ENCODE data around the gene ZNF276. TPM values are rescaled to one million over a fixed set of nuclear protein-coding genes. Genes with fewer than 3 reads are reported as not detected.
"Not testable (repeated sequence)": the region's sequence is repeated elsewhere in the genome, so short reads cannot be mapped to it uniquely, and the experiment has no call there.

ZNF276 gene
- polyA plus RNA-seq, 4 donors: 20.9 to 39.6 (median 29.8) TPM

DNA sequence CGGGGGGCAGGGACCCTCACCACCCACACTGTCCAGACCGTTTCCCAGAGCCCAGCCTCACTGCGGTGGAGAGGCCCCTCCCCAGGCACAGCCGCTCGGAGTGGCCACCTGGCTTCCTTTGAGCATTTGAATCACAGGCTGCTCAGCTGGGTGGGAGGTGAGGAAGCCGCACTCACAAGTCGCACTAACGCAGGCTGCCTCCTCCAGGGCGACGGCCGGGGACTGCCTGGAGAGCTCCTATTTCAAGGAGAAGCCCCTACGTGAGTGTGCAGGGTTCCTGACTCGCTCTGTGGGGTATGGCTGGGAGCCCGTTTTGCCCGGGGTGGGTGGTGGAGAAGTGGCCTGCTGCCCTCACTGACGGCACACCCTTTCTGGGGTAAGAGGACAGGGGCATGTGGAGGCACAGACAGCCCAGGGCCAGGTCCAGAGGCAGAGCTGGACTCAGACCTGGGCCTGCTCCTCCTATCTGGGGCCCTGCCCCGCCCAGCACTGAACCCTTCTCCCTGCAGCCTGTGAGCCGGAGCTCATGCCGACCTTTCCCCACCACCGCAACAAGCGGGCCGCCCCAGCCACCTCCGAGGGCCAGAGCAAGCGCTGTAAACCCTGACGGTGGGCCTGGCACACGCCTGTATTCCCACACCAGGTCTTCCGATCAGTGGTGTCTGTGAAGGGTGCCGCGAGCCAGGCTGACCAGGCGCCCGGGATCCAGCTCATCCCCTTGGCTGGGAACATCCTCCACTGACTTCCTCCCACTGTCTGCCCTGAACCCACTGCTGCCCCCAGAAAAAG is 26.1 kb upstream of the ZNF276 start:
- DNase-seq (ENCODE audit: low read depth in 4 of 4, low spot score in 2 of 4): no peak

DNA sequence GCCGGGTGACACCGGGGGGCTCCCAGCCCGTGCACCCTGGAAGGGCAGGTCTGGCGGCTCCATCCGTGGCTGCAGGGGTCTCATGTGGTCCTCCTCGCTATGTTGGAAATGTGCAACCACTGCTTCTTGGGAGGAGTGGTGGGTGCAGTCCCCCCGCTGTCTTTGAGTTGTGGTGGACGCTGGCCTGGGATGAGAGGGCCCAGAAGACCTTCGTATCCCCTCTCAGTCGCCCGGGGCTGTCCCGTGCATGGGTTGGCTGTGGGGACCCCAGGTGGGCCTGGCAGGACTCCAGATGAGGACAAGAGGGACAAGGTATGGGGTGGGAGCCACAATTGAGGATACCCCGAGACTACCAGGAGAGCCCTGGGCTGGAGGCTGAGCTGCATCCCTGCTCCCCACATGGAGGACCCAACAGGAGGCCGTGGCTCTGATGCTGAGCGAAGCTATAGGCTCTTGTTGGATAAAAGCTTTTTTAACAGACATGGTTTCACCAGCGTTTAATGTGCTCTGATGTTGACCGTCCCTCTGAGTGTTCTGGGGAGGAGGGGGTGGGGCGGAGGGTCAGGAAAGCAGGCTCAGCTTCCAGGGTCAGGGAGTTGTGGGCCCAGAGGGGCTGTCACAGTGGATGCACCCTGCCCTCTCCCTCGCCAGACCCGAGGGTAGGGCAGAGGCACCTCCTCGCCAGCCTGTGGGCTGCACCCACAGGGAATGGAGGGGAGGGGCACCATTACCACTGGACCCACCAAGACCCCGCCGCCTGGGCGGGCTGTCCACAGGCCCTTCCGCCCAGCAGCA is 25.3 kb upstream of the ZNF276 start:
- no peak for DNase-seq (ENCODE audit: low read depth in 4 of 4, low spot score in 2 of 4)

DNA sequence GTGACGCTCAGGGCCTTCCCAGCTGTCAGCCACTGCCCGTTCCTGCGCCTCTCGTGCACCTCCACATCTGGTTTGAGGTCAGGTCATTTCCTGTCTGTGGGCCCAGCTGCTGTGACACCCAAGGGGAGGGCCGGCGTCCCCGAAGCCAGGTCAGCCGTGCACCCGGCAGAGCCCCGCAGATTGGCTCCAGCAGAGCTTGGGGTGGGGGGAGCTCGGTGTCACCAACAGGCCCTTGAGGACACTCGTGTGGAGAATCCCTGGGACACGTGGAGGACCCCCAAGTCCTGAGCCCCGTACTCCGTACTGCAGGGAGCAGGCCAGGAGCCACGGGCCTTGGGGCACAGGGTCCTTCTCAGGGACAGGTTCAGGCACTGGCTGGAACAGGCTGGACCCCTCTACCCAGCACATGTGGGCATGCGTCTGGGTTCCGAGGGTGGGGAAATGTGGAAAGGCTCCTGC is 24.6 kb upstream of the ZNF276 start:
- DNase-seq (ENCODE audit: low read depth in 4 of 4, low spot score in 2 of 4): no peak

DNA sequence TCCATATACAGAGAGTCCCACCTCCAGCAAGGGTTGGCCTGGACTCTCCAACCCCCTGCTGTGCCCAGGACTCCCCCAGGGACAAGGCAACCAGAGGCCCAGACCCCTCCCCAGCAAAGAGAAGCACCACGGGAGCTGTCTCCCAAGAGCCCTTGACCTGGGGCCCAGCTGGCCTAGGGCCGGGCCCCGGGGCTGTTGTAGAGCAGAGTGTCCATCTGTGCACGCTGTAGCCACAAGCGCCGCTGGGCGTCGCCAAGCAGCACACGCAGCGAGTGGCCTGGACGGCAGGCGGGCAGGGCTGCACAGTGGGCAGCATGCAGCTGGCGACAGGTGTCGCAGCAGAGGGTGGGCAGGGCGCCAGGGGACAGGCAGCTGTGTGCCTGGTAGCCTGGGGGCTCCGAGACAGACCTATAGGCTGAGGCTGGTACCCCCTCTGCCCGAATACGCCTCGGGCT is 24.1 kb upstream of the ZNF276 start:
- DNase-seq (ENCODE audit: low read depth in 4 of 4, low spot score in 2 of 4): no peak

DNA sequence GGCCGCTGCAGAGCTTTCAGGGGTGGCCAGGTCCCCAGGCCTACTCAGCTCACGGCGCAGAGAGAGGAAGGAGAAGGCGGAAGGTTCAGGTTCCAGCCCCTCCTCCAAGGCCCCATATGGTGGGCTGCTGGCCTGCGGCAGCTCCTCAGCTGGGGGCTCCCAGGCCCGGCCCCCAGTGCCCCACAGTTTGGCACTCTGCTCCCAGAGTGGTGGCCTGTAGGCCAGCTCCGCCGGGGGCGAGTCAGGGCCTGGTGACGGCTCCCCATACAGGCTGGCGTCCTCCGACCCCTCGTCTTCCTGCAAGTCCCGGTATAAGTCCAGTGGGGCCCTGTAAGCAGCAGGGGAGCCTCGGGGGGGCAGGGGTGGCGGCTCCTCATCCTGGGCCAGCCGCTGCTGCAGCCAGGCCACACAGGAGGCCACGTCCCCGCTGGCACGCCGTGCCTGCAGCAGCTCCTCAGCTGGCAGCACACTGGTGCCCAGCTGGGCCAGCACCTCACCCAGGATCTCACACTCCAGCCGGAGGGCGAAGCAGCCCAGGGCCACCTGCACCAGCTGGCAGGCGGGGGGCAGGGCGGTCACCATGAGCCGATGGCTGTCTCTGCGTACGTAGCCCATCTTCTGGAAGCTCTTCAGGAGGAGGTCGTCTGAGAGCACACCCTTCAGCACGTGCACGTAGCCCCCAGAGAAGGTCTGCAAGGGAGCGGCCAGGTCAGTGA is 23.6 kb upstream of the ZNF276 start:
- no peak for DNase-seq (ENCODE audit: low read depth in 4 of 4, low spot score in 2 of 4)

DNA sequence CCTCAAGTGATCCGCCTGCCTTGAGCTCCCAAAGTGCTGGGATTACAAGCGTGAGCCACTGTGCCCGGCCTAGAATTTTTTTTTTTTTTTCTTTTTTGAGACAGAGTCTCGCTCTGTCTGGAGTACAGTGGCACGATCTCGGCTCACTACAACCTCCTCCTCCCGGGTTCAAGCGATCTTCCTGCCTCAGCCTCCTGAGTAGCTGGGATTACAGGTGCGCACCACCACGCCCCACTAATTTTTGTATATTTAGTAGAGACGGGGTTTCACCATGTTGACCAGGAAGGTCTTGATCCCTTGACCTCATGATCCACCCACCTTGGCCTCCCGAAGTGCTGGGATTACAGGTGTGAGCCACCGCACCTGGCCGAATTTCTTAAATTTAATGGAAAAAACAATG is 22.6 kb upstream of the ZNF276 start:
- not testable (repeated sequence) for DNase-seq (ENCODE audit: low read depth in 4 of 4, low spot score in 2 of 4)

DNA sequence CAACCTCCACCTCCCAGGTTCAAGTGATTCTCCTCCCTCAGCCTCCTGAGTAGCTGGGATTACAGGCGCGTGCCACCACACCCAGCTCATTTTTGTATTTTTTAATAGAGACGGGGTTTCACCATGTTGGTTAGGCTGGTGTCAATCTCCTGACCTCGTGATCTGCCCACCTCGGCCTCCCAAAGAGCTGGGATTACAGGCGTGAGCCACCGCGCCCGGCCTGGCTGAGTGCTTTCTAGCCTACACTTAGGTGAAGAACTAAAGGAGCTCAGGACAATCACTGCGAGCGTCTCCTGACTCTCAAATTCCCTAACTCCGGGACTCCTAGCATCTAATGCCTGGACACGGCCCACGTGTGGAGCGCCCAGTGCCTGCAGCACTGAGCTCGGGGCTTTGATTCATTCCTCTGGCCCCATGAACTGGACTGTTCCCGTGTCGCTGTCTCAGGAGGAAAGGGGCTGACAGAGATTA is 21.7 kb upstream of the ZNF276 start:
- not testable (repeated sequence) for DNase-seq (ENCODE audit: low read depth in 4 of 4, low spot score in 2 of 4)

DNA sequence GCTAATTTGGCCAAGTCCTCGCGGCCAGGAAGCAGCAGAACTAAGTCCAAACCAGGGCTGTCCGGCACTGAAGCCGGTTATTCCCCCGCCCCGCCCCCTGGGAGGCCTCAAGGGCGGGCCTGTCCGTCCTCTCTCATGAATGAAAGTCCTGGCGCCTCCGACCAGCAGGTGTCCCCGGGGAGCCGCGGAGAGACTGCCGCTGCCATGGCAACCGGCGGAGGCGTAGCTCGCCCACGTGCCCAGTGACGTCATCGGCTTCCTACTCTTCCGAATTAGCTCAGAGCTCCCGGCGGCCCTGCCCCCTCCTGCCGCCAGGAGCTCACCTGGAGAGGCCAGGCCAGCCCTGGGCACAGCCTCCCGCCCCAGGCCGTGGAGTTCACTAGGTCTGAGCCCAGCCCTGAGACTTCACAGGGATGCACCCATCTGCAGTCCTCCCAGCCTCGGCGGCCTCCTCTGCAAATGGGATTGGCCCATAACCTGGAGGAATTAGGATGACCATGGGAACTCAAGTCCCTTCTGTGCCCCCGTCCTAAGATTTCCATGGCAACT is 21.2 kb upstream of the ZNF276 start:
- peak; percentile 80 to 96 (median 94) for DNase-seq (ENCODE audit: low read depth in 4 of 4, low spot score in 2 of 4)

DNA sequence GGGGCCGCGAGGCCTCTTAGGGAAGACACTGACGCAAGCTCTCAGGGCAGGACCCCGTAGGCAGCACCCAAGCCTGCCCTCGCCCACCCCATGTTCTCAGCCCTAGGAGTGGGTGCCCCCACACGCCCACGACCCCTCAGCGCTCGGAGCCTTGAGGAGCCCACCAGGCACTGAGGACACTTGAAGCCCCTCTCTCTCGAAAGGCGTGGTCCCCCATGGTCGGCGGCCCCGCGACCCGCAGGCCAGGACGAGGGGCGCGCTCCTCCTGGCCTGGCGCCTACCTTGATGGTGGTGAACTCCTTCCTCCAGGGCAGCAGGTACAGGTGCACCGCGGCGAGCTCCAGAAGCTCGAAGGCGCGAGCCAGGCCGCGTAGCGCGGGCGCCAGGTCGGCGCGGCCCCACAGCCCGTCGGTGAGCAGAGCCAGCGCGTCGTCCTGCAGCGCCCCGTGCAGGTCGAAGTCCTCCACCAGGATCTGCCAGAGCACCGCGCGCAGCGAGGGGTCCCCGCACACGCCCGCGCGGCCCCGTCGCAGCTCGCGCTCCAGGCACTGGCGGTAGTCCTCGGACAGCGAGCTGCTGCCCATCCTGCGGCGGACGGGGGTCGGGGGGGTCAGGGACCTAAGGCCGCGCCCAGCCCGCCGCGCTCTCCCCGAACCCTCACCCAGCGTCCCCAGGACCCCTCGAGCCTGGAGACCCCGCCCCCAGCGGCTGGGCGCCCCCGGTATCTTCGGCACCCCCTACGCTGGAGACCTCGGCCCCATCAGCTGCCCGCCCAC is 20.5 kb upstream of the ZNF276 start:
- DNase-seq (ENCODE audit: low read depth in 4 of 4, low spot score in 2 of 4): no peak

DNA sequence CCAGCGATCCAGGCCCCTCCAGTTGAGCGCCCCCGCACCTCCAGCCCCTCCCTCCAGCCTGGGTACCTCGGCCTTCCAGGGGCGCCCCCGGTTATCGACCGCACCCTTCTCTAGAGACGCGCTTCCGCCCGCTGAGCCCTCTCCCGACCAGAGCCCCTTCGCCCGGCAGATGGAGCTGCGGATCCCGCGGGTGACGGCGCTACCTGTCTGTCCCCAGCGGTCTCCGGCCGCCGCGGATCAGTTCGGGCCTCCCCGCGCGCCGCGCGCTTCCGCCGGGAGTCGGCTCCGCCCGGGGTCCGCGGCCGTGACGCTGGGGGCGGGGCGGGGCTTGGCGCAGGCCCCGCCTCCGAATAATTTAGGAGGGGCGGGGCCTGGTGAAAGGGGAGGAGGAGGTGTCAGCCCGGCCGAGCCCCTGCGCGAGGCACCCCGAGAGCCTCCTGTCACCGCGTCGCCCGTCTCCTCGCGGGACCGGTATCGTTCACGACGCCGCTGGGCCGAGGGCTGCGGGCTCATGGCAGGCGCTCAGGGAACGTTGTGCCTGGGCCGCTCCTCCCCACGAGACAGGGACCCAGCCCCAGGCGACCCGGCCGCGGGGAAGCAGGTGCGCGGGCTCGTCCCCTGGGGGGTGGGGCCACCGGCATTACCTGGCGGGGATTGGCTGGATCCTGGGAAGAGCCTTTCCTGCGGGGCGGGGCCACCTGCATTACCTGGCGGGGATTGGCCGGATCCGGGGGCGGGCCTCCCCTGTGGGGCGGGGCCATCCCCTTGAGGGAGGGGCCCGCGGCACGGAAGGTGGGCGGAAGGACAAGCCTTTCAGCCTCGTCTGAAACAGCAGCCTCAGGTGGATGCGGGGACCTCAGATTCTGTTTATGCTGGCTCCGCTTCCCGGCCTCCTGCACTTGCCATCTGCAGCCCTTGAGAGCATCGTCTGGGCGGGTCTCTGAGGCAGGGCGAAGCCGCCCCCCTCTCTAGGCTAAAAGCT is 19.6 kb upstream of the ZNF276 start, which contains the start of gene SPATA2L:
SPATA2L (minus strand) TSS at position 281 of the 982 bp plus-strand sequence. CDS start 473 bp downstream, outside the sequence.
- DNase-seq (ENCODE audit: low read depth in 4 of 4, low spot score in 2 of 4): peak in 3 of 4 donors; percentile 60 to 85 (median 84)

DNA sequence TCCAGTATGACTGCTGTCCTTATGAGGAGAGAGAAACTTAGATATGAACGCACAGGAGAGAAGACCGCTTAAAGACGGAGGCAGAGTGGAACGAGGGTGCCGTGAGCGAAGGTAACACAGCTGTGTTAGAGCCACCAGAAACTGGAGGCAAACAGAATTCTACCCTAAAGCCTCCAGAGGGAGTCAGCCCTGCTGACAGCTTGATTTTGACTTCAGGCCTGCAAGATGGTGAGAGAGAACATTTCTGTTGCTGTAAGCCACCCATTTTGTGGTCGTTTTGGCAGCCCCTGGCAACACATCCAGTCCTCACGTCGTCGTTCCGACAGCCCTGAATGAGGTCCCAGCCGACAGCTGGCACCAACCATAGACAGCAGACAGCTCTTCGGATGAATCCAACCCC is 17.1 kb upstream of the ZNF276 start:
- DNase-seq (ENCODE audit: low read depth in 4 of 4, low spot score in 2 of 4): no peak

DNA sequence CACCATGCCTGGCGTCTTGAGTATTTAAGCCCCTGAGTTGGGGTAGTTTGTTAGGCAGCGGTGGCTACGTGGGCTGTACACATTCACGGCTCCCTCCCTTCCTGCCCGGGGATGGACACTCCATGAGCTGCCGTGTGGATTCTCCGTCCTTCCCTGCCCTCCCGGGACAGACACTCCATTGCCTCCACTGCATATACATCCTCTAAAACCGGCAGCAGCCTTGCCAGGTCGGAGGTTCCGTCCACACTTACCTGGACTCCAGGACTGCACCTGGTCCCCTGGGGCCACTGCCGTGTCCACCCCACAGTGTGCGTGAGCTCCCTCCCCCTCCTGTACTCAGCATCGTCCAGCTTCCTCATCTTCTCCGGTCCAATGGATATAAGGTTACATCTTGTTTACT is 16.3 kb upstream of the ZNF276 start:
- no peak for DNase-seq (ENCODE audit: low read depth in 4 of 4, low spot score in 2 of 4)

DNA sequence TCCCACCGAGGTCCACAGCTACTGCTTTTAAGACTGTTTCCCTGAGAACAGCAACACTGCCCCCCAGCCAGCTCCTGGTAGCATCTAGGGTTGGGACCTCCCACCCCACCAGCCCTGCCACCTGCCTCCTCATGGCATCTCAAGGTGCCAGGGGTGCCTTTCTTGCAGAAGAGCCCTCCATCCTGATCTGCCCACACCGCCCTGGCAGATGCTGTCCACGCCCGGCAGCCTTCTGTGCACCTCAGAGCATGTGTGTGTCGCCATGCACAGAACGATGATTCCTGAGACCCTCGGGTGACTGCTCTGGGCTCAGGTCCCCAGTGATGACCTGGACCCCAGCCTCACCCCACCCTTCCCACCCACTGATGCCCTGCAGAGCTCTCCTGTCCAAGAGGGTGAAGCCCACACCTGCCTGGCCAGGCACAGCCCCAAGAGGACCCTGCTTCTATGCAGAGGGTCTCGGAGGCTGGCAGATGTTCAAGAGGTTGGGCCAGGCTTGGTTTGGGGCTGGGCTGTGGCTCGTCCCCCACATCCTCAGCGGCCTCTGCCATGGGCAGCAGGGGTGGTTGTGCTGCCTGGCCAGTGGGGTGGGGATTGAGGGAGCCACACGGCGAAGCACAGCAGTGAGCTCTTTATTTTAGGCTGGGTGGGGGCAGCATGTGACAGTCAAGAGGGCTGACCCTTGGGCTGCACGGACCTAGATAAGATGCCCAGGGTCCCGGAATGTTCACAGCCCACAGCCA is 14.6 kb upstream of the ZNF276 start:
- no peak for DNase-seq (ENCODE audit: low read depth in 4 of 4, low spot score in 2 of 4)

DNA sequence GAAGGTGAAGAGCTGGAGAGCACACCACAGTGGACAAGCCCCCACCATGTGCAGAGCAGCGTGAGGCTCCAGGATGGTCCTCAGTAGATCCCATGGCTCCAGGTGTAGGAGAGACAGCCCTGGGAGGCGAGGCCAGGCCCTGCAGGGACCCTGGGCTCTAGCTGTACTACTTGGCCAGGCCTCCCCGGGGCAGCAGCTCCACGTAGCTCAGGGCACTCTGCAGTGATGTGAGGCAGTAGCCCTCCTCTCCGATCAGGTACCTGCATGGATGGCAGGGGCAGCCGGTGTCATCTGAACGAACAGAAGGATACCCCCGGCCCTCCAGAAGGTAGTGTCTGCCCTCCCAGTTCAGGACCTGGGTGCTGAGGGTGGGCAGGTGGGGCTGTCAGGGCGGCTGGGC is 13.6 kb upstream of the ZNF276 start:
- DNase-seq (ENCODE audit: low read depth in 4 of 4, low spot score in 2 of 4): no peak

DNA sequence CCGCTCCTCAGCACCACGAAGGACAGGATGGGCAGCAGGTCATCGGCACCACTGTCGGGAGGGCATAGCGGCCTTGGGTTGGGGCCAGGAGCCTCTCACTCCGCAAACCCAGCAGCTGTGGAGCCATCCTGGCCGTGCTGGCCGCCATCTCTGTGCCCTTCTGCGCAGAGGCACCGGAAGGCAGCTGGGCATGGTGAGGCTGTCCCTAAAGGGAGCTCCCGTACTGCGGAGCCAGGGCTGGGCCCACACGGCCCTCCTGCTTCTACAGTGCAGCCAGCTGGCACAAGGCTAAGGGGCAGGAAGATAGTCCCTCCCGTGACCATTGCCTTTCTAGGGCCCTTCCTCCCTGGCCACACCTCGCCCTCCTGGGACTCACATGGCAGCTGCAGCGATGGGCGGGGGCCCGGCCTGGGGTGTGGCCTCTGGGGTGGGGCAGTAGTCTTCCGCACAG is 12.8 kb upstream of the ZNF276 start:
- no peak for DNase-seq (ENCODE audit: low read depth in 4 of 4, low spot score in 2 of 4)

DNA sequence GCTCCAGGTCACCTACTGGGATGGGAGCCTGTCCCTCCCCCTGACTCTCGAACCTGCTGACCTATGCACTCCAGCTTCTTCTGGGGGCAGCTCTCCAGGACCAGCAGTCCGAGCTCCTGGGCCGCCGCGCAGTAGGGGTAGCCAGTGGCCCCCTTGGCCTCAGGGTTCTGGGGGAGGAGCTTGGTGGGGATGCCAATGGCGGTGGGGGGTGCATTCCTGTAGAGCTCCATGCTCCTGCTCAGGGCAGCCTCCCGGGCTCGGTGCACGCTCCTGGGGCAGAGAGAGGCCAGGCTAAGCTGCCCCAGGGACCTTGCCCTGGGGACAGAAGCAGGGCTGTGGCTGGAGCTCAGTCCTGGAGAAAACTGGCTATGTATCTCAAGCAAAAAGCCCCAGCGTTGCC is 12.2 kb upstream of the ZNF276 start:
- no peak for DNase-seq (ENCODE audit: low read depth in 4 of 4, low spot score in 2 of 4)

DNA sequence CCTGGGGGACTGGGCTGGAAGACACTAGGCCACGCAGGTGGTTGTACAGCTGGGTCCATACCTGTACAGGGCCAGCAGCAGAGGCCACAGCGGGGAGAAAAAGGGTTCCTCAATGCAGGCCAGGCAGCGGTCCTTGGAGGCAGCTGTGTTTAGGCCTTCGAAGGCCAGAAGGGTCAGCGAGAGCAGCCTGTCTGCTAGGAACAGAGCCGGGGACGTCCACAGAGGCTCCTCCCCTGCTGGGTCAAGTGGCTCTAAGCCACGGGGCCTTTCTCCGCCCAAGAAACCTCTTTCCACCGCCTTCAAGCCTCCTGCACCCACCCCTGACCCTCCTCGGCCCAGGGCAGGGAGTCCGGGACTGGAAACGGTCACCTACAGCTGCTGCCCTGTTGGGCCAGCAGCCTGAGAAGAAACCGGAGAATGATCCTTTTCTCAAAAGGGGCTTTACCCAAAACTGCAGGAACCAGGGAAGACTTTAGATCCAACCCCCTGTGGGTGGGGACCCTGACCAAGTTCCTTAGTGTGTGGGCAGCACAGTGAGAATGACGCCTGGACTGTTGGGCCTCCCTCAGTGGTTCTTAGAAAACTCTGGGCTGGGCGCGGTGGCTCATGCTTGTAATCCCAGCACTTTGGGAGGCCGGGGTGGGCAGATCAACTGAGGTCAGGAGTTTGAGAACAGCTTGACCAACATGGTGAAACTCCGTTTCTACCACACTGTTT is 11.5 kb upstream of the ZNF276 start:
- no peak for DNase-seq (ENCODE audit: low read depth in 4 of 4, low spot score in 2 of 4)

All from left renal cortex interstitium (tissue), 4 donors.